Body of pancreas (tissue), 4 donors: Measurements from ENCODE around the gene LRRC75A. TPM values are rescaled to one million over a fixed set of nuclear protein-coding genes. Genes with fewer than 3 reads are reported as not detected.

ENCODE experiments used
- ATAC-seq: fragments of 150-250 bp; one replicate; pipeline ENCODE4 v1.9.1; 2016
- DNase-seq, 4 donors: peaks; one replicate each; pipeline ENCODE4 v3.0.0-alpha.2; 2019
- H3K27ac ChIP-seq, 4 donors: fragments of 200-600 bp; sonication (generic); 1 replicate in 3 of 4; 2 replicates in 1 of 4; pipeline versions ENCODE4 v1.5.1 to v1.6.1; 2016 to 2019; ENCODE audit warnings: mild to moderate bottlenecking in 1 of 4, mixed read lengths in 1 of 4, moderate library complexity in 1 of 4
- H3K27me3 ChIP-seq, 2 donors: fragments of 200-600 bp; sonication (generic); one replicate each; pipeline ENCODE4 v1.6.0; 2016; ENCODE audit warnings: mild to moderate bottlenecking in 1 of 2
- H3K36me3 ChIP-seq, 2 donors: fragments of 200-600 bp; sonication (generic); replicated peaks in 1 of 2; 2 replicates each; pipeline ENCODE4 v1.5.1; 2016; ENCODE audit warnings: low read depth in 2 of 2; ENCODE audit not compliant: insufficient read depth in 1 of 2
- H3K4me1 ChIP-seq: fragments of 200-600 bp; sonication (generic); one replicate; pipeline ENCODE4 v1.6.0; 2016
- H3K4me3 ChIP-seq, 2 donors: fragments of 200-600 bp; sonication (generic); 1 replicate in 1 of 2; 2 replicates in 1 of 2; pipeline ENCODE4 v1.5.1; 2016 to 2019
- H3K9me3 ChIP-seq, 3 donors: fragments of 200-600 bp; sonication (generic); 1 replicate in 2 of 3; 2 replicates in 1 of 3; pipeline ENCODE4 v1.5.1; 2016
- CTCF ChIP-seq, 7 experiments: fragments of 450-650 bp in 4 of 7; fragments of 200-600 bp in 3 of 7; sonication (generic) in 3 of 7; IDR thresholded peaks; one replicate each; pipeline ENCODE4 v1.5.1; 2016 to 2019; ENCODE audit warnings: antibody characterized with exemption in 7 of 7
- POLR2A ChIP-seq, 3 donors: fragments of 450-650 bp; IDR thresholded peaks; one replicate each; pipeline ENCODE4 v1.6.1; 2016; ENCODE audit warnings: antibody characterized with exemption in 3 of 3, mild to moderate bottlenecking in 2 of 3
- WGBS, 2 donors: methylation state at CpG; one replicate each; pipeline ENCODE4 v1.1.5; 2017; 5-methylcytosine and 5-hydroxymethylcytosine counted together
- intact Hi-C: fragments of 100-400 bp; cut with DNase I; formaldehyde crosslinking; loops from one replicate; pipeline ENCODE4 v1.15.1; 2023
- total RNA-seq, 2 donors: library from RNA; depleted of rRNA; stranded (reverse); fragments of >200 nt; gene quantifications; one replicate each; pipeline ENCODE4 v1.1.0, GENCODE V29; 2016

The LRRC75A gene
- total RNA-seq, 2 donors from 2014 or later = 4.9 to 7.6 TPM

DNA sequence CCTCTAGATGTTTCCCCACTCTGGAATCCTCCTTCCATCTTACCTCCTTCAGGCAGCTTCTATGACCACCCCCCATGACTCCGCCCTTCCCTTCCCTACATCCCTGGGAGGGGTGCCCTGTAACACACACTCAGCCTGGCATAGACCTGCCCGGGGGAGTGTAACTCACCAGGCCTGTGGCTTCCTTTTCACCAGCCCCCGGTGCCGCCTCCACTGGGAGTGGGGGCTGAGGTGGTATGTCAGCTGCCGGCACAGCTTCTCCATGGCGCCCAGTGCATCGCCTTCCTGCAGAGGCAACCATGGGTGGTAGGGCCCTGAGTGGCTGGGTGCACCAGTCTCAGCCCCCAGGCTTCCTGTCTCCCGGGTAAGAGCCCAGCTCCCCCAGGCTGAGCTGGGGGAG is 44.3 kb downstream of the LRRC75A start:
- Histone ChIP-seq H3K4me3 (no peak overlapping the region), H3K27ac (no peak overlapping the region), H3K9me3 (no peaks in the 10 kb centered on the region), H3K4me1 (peaks cover 35% of the 10 kb centered on the region), H3K36me3 (peaks cover 0 to 4% of the 10 kb centered on the region in 2 donors), H3K27me3 (no peaks in the 10 kb centered on the region)
- intact Hi-C loops = loop anchor here (10.0 kb wide), 1 partner anchor 53 kb away; no protein-coding TSS in a partner anchor
- ATAC-seq = no peak
- 86 to 93% methylated on average over 4 to 7 of the region's 8 CpGs for WGBS, 2 donors
- DNase-seq = no peak
- TF ChIP-seq CTCF (IDR thresholded peaks at IDR 0.05) = no peak
- TF ChIP-seq POLR2A (IDR thresholded peaks at IDR 0.05) = no peak

- intact Hi-C loops = loop anchor here (10.0 kb wide), 1 partner anchor 52 kb away; no protein-coding TSS in a partner anchor
- peak overlapping the region in 2 of 4 donors; percentile 40 to 53 for H3K27ac ChIP-seq
Measured at GRCh38 chr17:16446338-16446983, 45.5 kb downstream of the LRRC75A start.

DNA sequence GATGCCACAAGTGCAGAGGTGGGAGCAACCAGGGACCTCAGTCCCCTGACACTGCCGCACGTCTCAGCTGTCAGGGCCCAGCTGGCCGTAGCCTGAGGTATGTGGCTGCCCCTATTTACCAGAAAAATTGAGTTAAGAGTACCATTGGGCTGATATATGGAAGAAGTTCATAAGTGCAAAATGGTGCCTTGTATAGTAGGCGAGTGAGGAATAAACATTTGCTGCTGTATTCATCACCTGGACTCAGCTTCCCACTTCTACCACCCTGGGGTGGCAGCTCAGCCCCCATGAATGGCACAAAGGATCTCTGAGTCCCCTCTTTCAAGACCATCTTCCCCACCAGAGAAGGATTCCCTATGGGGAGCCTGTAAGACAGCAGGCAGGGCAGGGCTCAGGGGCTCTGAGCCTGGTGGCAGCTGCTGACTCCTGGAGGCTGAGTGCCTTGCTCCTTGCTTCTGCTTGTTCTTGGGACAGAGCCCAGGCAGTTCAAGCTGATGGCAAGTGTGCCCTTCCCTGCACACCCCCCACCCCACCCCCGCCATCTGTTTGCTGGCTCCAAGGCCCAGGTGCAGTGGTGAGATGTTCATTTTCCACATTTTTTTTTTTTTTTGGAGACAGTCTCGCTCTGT is 47.6 kb downstream of the LRRC75A start:
- no peaks in the 10 kb centered on the region for H3K27me3 ChIP-seq
- peaks cover 66% of the 10 kb centered on the region for H3K4me1 ChIP-seq
- no peak overlapping the region for H3K4me3 ChIP-seq
- TF ChIP-seq CTCF (IDR thresholded peaks at IDR 0.05) = no peak
- no peak for TF ChIP-seq POLR2A (IDR thresholded peaks at IDR 0.05)
- WGBS, 2 donors = 75 to 88% methylated on average over 6 of the region's 6 CpGs
- peak; percentile 35 to 75 (median 64) for DNase-seq
- H3K27ac ChIP-seq = peak overlapping the region; percentile 44 to 53 (median 46)
- peaks cover 0 to 4% of the 10 kb centered on the region in 2 donors for H3K36me3 ChIP-seq
- peak; percentile 36 for ATAC-seq
- intact Hi-C loops = loop anchor here (10.0 kb wide), 1 partner anchor 50 kb away; no protein-coding TSS in a partner anchor
- no peaks in the 10 kb centered on the region for H3K9me3 ChIP-seq

More at GRCh38 chr17:16446338-16446983, 45.5 kb downstream of the LRRC75A start:
- H3K27me3 ChIP-seq = no peaks in the 10 kb centered on the region
- 86 to 89% methylated on average over 9 to 11 of the region's 12 CpGs for WGBS, 2 donors
- DNase-seq (no peak), ATAC-seq (no peak)
- peaks cover 47% of the 10 kb centered on the region for H3K4me1 ChIP-seq
- H3K9me3 ChIP-seq = no peaks in the 10 kb centered on the region
- H3K36me3 ChIP-seq = peaks cover 0 to 4% of the 10 kb centered on the region in 2 donors
- H3K4me3 ChIP-seq = no peak overlapping the region
- no peak for TF ChIP-seq POLR2A (IDR thresholded peaks at IDR 0.05)
- no peak for TF ChIP-seq CTCF (IDR thresholded peaks at IDR 0.05)

GRCh38 chr17:16443511-16444257 is 48.3 kb downstream of the LRRC75A start:
- Histone ChIP-seq H3K27ac (peak overlapping the region; percentile 14 to 48 (median 44)), H3K9me3 (no peaks in the 10 kb centered on the region), H3K4me3 (no peak overlapping the region), H3K36me3 (peaks cover 0 to 4% of the 10 kb centered on the region in 2 donors), H3K27me3 (no peaks in the 10 kb centered on the region), H3K4me1 (peaks cover 66% of the 10 kb centered on the region)
- DNase-seq (no peak), ATAC-seq (no peak)
- TF ChIP-seq CTCF (IDR thresholded peaks at IDR 0.05) = no peak
- TF ChIP-seq POLR2A (IDR thresholded peaks at IDR 0.05) = no peak
- 87 to 97% methylated on average over 6 to 27 of the region's 27 CpGs for WGBS, 2 donors
- intact Hi-C loops = loop anchor here (10.0 kb wide), 1 partner anchor 49 kb away; no protein-coding TSS in a partner anchor
